A549 (cell line): ENCODE measurements around the gene NUP205.
A peak's percentile ranks its signal among the peaks of the same experiment; 100 is the strongest.

Experiments used
- BHLHE40 ChIP-seq: IDR thresholded peaks from 2 replicates; pipeline ENCODE4 v1.6.1; 2012; ENCODE audit warnings: low read depth, low read length, inconsistent platforms
- CTCF ChIP-seq: fragments of >200 bp; sonication (Bioruptor Twin); formaldehyde crosslinking; IDR thresholded peaks from 3 replicates; pipeline ENCODE4 v1.5.1; 2016
- EP300 ChIP-seq, 2 experiments: fragments of >200 bp; sonication (Bioruptor Twin); formaldehyde crosslinking; IDR thresholded peaks; 2 replicates in 1 of 2; 3 replicates in 1 of 2; pipeline ENCODE4 v1.6.1; 2016 to 2017
- ESRRA ChIP-seq: fragments of 150-350 bp; IDR thresholded peaks from 2 replicates; pipeline ENCODE4 v1.6.1; 2014; ENCODE audit warnings: mild to moderate bottlenecking, low read length, borderline replicate concordance
- KDM1A ChIP-seq: fragments of 200-600 bp; sonication (generic); IDR thresholded peaks from 2 replicates; pipeline ENCODE4 v1.6.1; 2016; ENCODE audit warnings: low read depth, mild to moderate bottlenecking
- POLR2A ChIP-seq: IDR thresholded peaks from 2 replicates; pipeline ENCODE4 v1.6.1; 2012; ENCODE audit warnings: mild to moderate bottlenecking, low read length
- RARB ChIP-seq: fragments of 250-450 bp; sonication (Bioruptor Pico); IDR thresholded peaks from 2 replicates; pipeline ENCODE4 v1.8.0; 2021; ENCODE audit warnings: mild to moderate bottlenecking, moderate library complexity
- TP53 ChIP-seq: fragments of 250-450 bp; sonication (Bioruptor Pico); IDR thresholded peaks from 2 replicates; pipeline ENCODE4 v1.5.0; 2021; ENCODE audit warnings: mild to moderate bottlenecking, moderate library complexity

- peak; percentile 60 for TF ChIP-seq CTCF
- no peak for TF ChIP-seq TP53 (CRISPR knock-in tag)
- TF ChIP-seq EP300 (IDR thresholded peaks at IDR 0.05): no peak
- TF ChIP-seq POLR2A: no peak
- no peak for TF ChIP-seq ESRRA
- TF ChIP-seq BHLHE40: no peak
- TF ChIP-seq RARB (CRISPR knock-in tag): 0 out of 2 replicates have a peak, but pooled peaks have one; percentile 49
- no peak for TF ChIP-seq KDM1A
Measured at GRCh38 chr7:135558337-135558767, 635 bp downstream of the NUP205 start.
